Pons (tissue), 1 donor: ENCODE measurements around the gene CSRNP2.
"Not testable (repeated sequence)": the region's sequence is repeated elsewhere in the genome, so short reads cannot be mapped to it uniquely, and the experiment has no call there.

ENCODE experiments used
- DNase-seq: peaks from one replicate; pipeline ENCODE4 v3.0.0-alpha.2; 2016; ENCODE audit warnings: low spot score

CSRNP2 gene

GRCh38 chr12:51083126-51083833, at the start of gene CSRNP2:
Gene CSRNP2 (minus strand): TSS chr12:51083596. CDS start chr12:51076561, 7,035 bp downstream.
- peak; percentile 91 for DNase-seq

- no peak for DNase-seq
Measured at GRCh38 chr12:51132693-51133092, 49.3 kb upstream of the CSRNP2 start.

GRCh38 chr12:51131745-51132521, 48.5 kb upstream of the CSRNP2 start:
- DNase-seq = no peak

GRCh38 chr12:51128919-51129318, 45.5 kb upstream of the CSRNP2 start:
- DNase-seq = no peak

GRCh38 chr12:51127050-51127729, 43.8 kb upstream of the CSRNP2 start:
- DNase-seq = no peak

GRCh38 chr12:51126297-51126696, 42.9 kb upstream of the CSRNP2 start:
- no peak for DNase-seq

- no peak for DNase-seq
Measured at GRCh38 chr12:51124504-51124903, 41.1 kb upstream of the CSRNP2 start.

GRCh38 chr12:51122844-51123243, 39.4 kb upstream of the CSRNP2 start:
- DNase-seq = no peak

- no peak for DNase-seq
Measured at GRCh38 chr12:51118706-51119105, 35.3 kb upstream of the CSRNP2 start.

- no peak for DNase-seq
Measured at GRCh38 chr12:51115533-51115932, 32.1 kb upstream of the CSRNP2 start.

- no peak for DNase-seq
Measured at GRCh38 chr12:51108136-51108535, 24.7 kb upstream of the CSRNP2 start.

GRCh38 chr12:51103977-51104376, 20.6 kb upstream of the CSRNP2 start:
- no peak for DNase-seq

GRCh38 chr12:51098611-51099010, 15.2 kb upstream of the CSRNP2 start:
- no peak for DNase-seq

GRCh38 chr12:51090705-51091229, 7.4 kb upstream of the CSRNP2 start:
- no peak for DNase-seq

- no peak for DNase-seq
Measured at GRCh38 chr12:51087818-51088217, 4.4 kb upstream of the CSRNP2 start.

- no peak for DNase-seq
Measured at GRCh38 chr12:51086933-51087332, 3.5 kb upstream of the CSRNP2 start.

- DNase-seq = no peak
Measured at GRCh38 chr12:51085757-51086156, 2.4 kb upstream of the CSRNP2 start.

GRCh38 chr12:51082561-51083125, 753 bp downstream of the CSRNP2 start:
- peak; percentile 48 for DNase-seq

- DNase-seq = no peak
Measured at GRCh38 chr12:51081421-51081820, 2.0 kb downstream of the CSRNP2 start.

- no peak for DNase-seq
Measured at GRCh38 chr12:51080136-51080535, 3.3 kb downstream of the CSRNP2 start.

- DNase-seq = not testable (repeated sequence)
Measured at GRCh38 chr12:51078866-51079265, 4.5 kb downstream of the CSRNP2 start.

- not testable (repeated sequence) for DNase-seq
Measured at GRCh38 chr12:51078346-51078745, 5.0 kb downstream of the CSRNP2 start.
